GM18498 (cell line): ENCODE data around the gene SNAPC4.

ENCODE experiments used
- ATAC-seq: cut with Tn5 transposase; IDR thresholded peaks from one replicate; pipeline ENCODE4 v1.9.1; 2021; ENCODE audit warnings: mild to moderate bottlenecking, moderate library complexity; ENCODE audit not compliant: unreplicated experiment

The SNAPC4 gene

GRCh38 chr9:136393531-136393930 lies 6.4 kb downstream of the SNAPC4 start:
- no peak for ATAC-seq

- ATAC-seq = no peak
Measured at GRCh38 chr9:136392538-136393449, 7.2 kb downstream of the SNAPC4 start.

GRCh38 chr9:136391737-136392537 lies 8.0 kb downstream of the SNAPC4 start:
- no peak for ATAC-seq

- ATAC-seq = no peak
Measured at GRCh38 chr9:136389396-136389795, 10.6 kb downstream of the SNAPC4 start.

GRCh38 chr9:136387217-136387616 lies 12.8 kb downstream of the SNAPC4 start:
- no peak for ATAC-seq

GRCh38 chr9:136386018-136386417 lies 14.0 kb downstream of the SNAPC4 start:
- no peak for ATAC-seq

GRCh38 chr9:136385015-136385414 lies 15.0 kb downstream of the SNAPC4 start:
- no peak for ATAC-seq

- ATAC-seq = no peak
Measured at GRCh38 chr9:136383436-136383835, 16.5 kb downstream of the SNAPC4 start.

- ATAC-seq = no peak
Measured at GRCh38 chr9:136381966-136382513, 17.9 kb downstream of the SNAPC4 start.

GRCh38 chr9:136381311-136381710 lies 18.7 kb downstream of the SNAPC4 start:
- ATAC-seq = no peak

GRCh38 chr9:136380381-136380780 lies 19.6 kb downstream of the SNAPC4 start:
- ATAC-seq = no peak

- ATAC-seq = no peak
Measured at GRCh38 chr9:136379891-136380290, 20.1 kb downstream of the SNAPC4 start.

GRCh38 chr9:136379401-136379800 lies 20.6 kb downstream of the SNAPC4 start:
- ATAC-seq = no peak

GRCh38 chr9:136379003-136379287 lies 21.0 kb downstream of the SNAPC4 start:
- no peak for ATAC-seq

- ATAC-seq = no peak
Measured at GRCh38 chr9:136378170-136379002, 21.6 kb downstream of the SNAPC4 start.

GRCh38 chr9:136377341-136378169 lies 22.4 kb downstream of the SNAPC4 start:
- no peak for ATAC-seq

- ATAC-seq = no peak
Measured at GRCh38 chr9:136376457-136376856, 23.5 kb downstream of the SNAPC4 start.

GRCh38 chr9:136375096-136375495 lies 24.9 kb downstream of the SNAPC4 start:
- ATAC-seq = no peak

GRCh38 chr9:136374183-136374575 lies 25.8 kb downstream of the SNAPC4 start:
- ATAC-seq = no peak
